ENCODE results near the gene SRRD.

- TF ChIP-seq POLR2A (IDR thresholded peaks at IDR 0.05; ENCODE audit: low read depth, low read length) (no peak), POLR2AphosphoS5 (IDR thresholded peaks at IDR 0.05; ENCODE audit: low read depth, low read length) (no peak), TAF1 (IDR thresholded peaks at IDR 0.05; ENCODE audit: borderline replicate concordance, low read depth, low read length) (no peak)
These were observed 45.7 kb downstream of the SRRD start for GRCh38 chr22:26529345-26529744.
